Tibial artery (tissue), 4 donors: ENCODE data around the gene SPATA31D3.

ENCODE experiments used
- DNase-seq, 2 donors: peaks; one replicate each; pipeline ENCODE4 v3.0.0-alpha.2; 2019
- H3K27ac ChIP-seq, 2 donors: fragments of 200-600 bp; sonication (generic) in 1 of 2; 1 replicate in 1 of 2; 2 replicates in 1 of 2; pipeline ENCODE4 v1.5.1; 2018 to 2019; ENCODE audit warnings: mild to moderate bottlenecking in 1 of 2
- H3K27me3 ChIP-seq, 2 donors: fragments of 200-600 bp; sonication (generic) in 1 of 2; one replicate each; pipeline versions ENCODE4 v1.5.1 to v1.6.0; 2016 to 2019
- H3K36me3 ChIP-seq, 3 donors: fragments of 200-600 bp; sonication (generic) in 2 of 3; one replicate each; pipeline ENCODE4 v1.5.1; 2016 to 2019; ENCODE audit warnings: mild to moderate bottlenecking in 2 of 3
- H3K4me1 ChIP-seq, 4 donors: fragments of 200-600 bp; sonication (generic) in 2 of 4; 1 replicate in 3 of 4; 2 replicates in 1 of 4; pipeline ENCODE4 v1.5.1; 2016 to 2019
- H3K4me3 ChIP-seq, 2 donors: fragments of 200-600 bp; sonication (generic) in 1 of 2; 1 replicate in 1 of 2; 2 replicates in 1 of 2; pipeline ENCODE4 v1.5.1; 2018 to 2019; ENCODE audit warnings: mild to moderate bottlenecking in 2 of 2
- H3K9me3 ChIP-seq, 3 donors: fragments of 200-600 bp; sonication (generic) in 1 of 3; one replicate each; pipeline ENCODE4 v1.5.1; 2016 to 2019
- intact Hi-C: fragments of 100-400 bp; cut with DNase I; formaldehyde crosslinking; loops from one replicate; pipeline ENCODE4 v1.15.0; 2023; ENCODE audit warnings: low total_unique reads
- TF ChIP-seq, protein P1 (sequence below), 2 experiments: fragments of 200-600 bp in 1 of 2; fragments of 450-650 bp in 1 of 2; IDR thresholded peaks; one replicate each; pipeline ENCODE4 v1.5.1; 2017 to 2019; ENCODE audit warnings: antibody characterized with exemption in 2 of 2, mild to moderate bottlenecking in 1 of 2, moderate library complexity in 1 of 2

The SPATA31D3 gene

GRCh38 chr9:81953096-81953495, 9.8 kb downstream of the SPATA31D3 start:
- no peaks in the 10 kb centered on the region for H3K27me3 ChIP-seq
- H3K4me1 ChIP-seq = no peaks in the 10 kb centered on the region
- no peaks in the 10 kb centered on the region for H3K36me3 ChIP-seq
- intact Hi-C loops = no loop called here
- no peak overlapping the region for H3K4me3 ChIP-seq
- H3K27ac ChIP-seq = no peak overlapping the region
- DNase-seq = no peak
- peaks cover 0 to 16% (median 12%) of the 10 kb centered on the region in 3 donors for H3K9me3 ChIP-seq
- TF ChIP-seq, protein P1, sequence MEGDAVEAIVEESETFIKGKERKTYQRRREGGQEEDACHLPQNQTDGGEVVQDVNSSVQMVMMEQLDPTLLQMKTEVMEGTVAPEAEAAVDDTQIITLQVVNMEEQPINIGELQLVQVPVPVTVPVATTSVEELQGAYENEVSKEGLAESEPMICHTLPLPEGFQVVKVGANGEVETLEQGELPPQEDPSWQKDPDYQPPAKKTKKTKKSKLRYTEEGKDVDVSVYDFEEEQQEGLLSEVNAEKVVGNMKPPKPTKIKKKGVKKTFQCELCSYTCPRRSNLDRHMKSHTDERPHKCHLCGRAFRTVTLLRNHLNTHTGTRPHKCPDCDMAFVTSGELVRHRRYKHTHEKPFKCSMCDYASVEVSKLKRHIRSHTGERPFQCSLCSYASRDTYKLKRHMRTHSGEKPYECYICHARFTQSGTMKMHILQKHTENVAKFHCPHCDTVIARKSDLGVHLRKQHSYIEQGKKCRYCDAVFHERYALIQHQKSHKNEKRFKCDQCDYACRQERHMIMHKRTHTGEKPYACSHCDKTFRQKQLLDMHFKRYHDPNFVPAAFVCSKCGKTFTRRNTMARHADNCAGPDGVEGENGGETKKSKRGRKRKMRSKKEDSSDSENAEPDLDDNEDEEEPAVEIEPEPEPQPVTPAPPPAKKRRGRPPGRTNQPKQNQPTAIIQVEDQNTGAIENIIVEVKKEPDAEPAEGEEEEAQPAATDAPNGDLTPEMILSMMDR (IDR thresholded peaks at IDR 0.05) = no peak

- H3K4me3 ChIP-seq = no peak overlapping the region
- no peaks in the 10 kb centered on the region for H3K27me3 ChIP-seq
- DNase-seq = no peak
- TF ChIP-seq, protein P1 (IDR thresholded peaks at IDR 0.05) = no peak
- no peaks in the 10 kb centered on the region for H3K4me1 ChIP-seq
- intact Hi-C loops = no loop called here
- peaks cover 0 to 16% (median 12%) of the 10 kb centered on the region in 3 donors for H3K9me3 ChIP-seq
- H3K36me3 ChIP-seq = no peaks in the 10 kb centered on the region
- H3K27ac ChIP-seq = no peak overlapping the region
These were observed 12.3 kb downstream of the SPATA31D3 start for GRCh38 chr9:81955625-81956024.

DNA sequence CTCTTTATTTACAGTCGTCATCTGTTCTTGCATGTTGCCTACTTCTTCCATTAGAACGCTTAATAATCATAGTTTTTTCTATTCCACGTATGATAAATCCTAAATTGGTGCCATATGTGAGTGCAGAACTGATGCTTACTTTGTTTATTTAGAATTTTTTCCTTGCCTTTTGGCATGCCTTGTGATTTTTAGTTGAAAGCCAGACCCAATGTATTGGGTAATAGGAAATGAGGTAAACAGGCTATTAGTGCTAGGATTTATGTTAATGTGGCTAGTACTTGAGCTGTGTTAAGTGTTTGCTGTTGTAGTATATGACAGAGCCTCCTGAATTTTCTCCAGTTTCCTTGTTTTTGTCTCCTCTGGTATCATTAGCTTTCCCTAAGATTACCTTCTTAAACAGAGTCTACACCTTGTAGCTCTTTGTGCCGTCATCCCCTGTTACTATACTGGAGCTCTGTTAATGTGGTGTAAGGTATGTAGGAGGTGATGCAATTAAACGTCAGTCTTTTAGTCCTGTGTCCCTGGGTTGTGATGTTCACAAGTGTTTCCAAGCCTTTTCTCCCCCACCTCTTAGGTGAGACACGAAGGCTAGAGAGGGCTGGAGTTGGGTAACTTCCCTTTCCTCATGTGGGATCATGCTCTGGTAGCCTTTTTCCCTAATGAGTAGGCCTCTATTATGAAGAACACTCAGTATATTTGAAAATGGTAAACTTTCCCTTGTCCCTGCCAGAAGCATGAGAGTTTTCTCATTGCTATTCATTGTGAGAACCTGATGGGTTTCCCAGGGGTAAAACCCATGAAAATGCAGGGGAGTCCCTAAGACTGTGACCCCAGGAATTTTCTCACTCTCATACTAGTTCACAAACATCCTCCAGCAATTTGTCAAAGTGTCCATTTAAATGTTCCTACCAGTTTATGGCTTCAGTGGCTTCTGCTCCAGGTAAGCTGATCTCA, 21.2 kb downstream of the SPATA31D3 start:
- Histone ChIP-seq H3K27ac (no peak overlapping the region), H3K4me3 (no peak overlapping the region), H3K36me3 (no peaks in the 10 kb centered on the region), H3K4me1 (no peaks in the 10 kb centered on the region), H3K9me3 (peaks cover 0 to 5% (median 0%) of the 10 kb centered on the region in 3 donors), H3K27me3 (no peaks in the 10 kb centered on the region)
- TF ChIP-seq, protein P1 (IDR thresholded peaks at IDR 0.05) = no peak
- DNase-seq = no peak
- intact Hi-C loops = no loop called here

- intact Hi-C loops = no loop called here
- TF ChIP-seq, protein P1 (IDR thresholded peaks at IDR 0.05) = no peak
- DNase-seq = no peak
- H3K9me3 ChIP-seq = peaks cover 0 to 5% (median 0%) of the 10 kb centered on the region in 3 donors
- H3K27me3 ChIP-seq = no peaks in the 10 kb centered on the region
- no peaks in the 10 kb centered on the region for H3K4me1 ChIP-seq
- H3K27ac ChIP-seq = no peak overlapping the region
- H3K36me3 ChIP-seq = no peaks in the 10 kb centered on the region
- H3K4me3 ChIP-seq = no peak overlapping the region
These were observed 24.7 kb downstream of the SPATA31D3 start for GRCh38 chr9:81968026-81968425.

- no peaks in the 10 kb centered on the region for H3K9me3 ChIP-seq
- no peaks in the 10 kb centered on the region for H3K27me3 ChIP-seq
- no peak overlapping the region for H3K27ac ChIP-seq
- intact Hi-C loops = no loop called here
- no peak overlapping the region for H3K4me3 ChIP-seq
- DNase-seq = no peak
- H3K36me3 ChIP-seq = no peaks in the 10 kb centered on the region
- no peaks in the 10 kb centered on the region for H3K4me1 ChIP-seq
- TF ChIP-seq, protein P1 (IDR thresholded peaks at IDR 0.05) = no peak
These were observed 26.7 kb downstream of the SPATA31D3 start for GRCh38 chr9:81969971-81970370.
